ENCODE data around the gene CEND1. TPM values are rescaled to one million over a fixed set of nuclear protein-coding genes. Genes with fewer than 3 reads are reported as not detected.

The CEND1 gene
- total and polyA plus RNA-seq, 2 of the 13 experiments (the other 11 are each of a cell fraction or from before 2014, with no cell fraction given), result not detected

- TF ChIP-seq, protein P1, sequence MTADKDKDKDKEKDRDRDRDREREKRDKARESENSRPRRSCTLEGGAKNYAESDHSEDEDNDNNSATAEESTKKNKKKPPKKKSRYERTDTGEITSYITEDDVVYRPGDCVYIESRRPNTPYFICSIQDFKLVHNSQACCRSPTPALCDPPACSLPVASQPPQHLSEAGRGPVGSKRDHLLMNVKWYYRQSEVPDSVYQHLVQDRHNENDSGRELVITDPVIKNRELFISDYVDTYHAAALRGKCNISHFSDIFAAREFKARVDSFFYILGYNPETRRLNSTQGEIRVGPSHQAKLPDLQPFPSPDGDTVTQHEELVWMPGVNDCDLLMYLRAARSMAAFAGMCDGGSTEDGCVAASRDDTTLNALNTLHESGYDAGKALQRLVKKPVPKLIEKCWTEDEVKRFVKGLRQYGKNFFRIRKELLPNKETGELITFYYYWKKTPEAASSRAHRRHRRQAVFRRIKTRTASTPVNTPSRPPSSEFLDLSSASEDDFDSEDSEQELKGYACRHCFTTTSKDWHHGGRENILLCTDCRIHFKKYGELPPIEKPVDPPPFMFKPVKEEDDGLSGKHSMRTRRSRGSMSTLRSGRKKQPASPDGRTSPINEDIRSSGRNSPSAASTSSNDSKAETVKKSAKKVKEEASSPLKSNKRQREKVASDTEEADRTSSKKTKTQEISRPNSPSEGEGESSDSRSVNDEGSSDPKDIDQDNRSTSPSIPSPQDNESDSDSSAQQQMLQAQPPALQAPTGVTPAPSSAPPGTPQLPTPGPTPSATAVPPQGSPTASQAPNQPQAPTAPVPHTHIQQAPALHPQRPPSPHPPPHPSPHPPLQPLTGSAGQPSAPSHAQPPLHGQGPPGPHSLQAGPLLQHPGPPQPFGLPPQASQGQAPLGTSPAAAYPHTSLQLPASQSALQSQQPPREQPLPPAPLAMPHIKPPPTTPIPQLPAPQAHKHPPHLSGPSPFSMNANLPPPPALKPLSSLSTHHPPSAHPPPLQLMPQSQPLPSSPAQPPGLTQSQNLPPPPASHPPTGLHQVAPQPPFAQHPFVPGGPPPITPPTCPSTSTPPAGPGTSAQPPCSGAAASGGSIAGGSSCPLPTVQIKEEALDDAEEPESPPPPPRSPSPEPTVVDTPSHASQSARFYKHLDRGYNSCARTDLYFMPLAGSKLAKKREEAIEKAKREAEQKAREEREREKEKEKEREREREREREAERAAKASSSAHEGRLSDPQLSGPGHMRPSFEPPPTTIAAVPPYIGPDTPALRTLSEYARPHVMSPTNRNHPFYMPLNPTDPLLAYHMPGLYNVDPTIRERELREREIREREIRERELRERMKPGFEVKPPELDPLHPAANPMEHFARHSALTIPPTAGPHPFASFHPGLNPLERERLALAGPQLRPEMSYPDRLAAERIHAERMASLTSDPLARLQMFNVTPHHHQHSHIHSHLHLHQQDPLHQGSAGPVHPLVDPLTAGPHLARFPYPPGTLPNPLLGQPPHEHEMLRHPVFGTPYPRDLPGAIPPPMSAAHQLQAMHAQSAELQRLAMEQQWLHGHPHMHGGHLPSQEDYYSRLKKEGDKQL (CRISPR knock-in tag; IDR thresholded peaks at IDR 0.05; ENCODE audit: low read depth), result no peak
- TF ChIP-seq NFKBIZ (CRISPR knock-in tag; IDR thresholded peaks at IDR 0.05) (0 out of 2 replicates have a peak, but pooled peaks have one; percentile 60), ZBTB46 (CRISPR knock-in tag; IDR thresholded peaks at IDR 0.05; ENCODE audit: borderline replicate concordance) (peak; percentile 69; the same call in 1 of the 2 replicates), CREBL2 (CRISPR knock-in tag; IDR thresholded peaks at IDR 0.05; ENCODE audit: borderline replicate concordance) (no peak), ZNF782 (CRISPR knock-in tag; IDR thresholded peaks at IDR 0.05; ENCODE audit: borderline replicate concordance) (0 out of 2 replicates have a peak, but pooled peaks have one; percentile 15), FOXO1 (CRISPR knock-in tag; IDR thresholded peaks at IDR 0.05) (peak; percentile 33; the same call in 1 of the 2 replicates), ZNF274 (CRISPR knock-in tag; IDR thresholded peaks at IDR 0.05) (no peak), ZFY (CRISPR knock-in tag; IDR thresholded peaks at IDR 0.05) (peak; percentile 87), KMT2B (CRISPR knock-in tag; IDR thresholded peaks at IDR 0.05) (peak; percentile 54)
- TF ChIP-seq, protein P2, sequence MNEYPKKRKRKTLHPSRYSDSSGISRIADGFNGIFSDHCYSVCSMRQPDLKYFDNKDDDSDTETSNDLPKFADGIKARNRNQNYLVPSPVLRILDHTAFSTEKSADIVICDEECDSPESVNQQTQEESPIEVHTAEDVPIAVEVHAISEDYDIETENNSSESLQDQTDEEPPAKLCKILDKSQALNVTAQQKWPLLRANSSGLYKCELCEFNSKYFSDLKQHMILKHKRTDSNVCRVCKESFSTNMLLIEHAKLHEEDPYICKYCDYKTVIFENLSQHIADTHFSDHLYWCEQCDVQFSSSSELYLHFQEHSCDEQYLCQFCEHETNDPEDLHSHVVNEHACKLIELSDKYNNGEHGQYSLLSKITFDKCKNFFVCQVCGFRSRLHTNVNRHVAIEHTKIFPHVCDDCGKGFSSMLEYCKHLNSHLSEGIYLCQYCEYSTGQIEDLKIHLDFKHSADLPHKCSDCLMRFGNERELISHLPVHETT (CRISPR knock-in tag; conservative IDR thresholded peaks at IDR 0.05), result peak; percentile 54; the same call in 1 of the 2 replicates
- TF ChIP-seq, protein P3, sequence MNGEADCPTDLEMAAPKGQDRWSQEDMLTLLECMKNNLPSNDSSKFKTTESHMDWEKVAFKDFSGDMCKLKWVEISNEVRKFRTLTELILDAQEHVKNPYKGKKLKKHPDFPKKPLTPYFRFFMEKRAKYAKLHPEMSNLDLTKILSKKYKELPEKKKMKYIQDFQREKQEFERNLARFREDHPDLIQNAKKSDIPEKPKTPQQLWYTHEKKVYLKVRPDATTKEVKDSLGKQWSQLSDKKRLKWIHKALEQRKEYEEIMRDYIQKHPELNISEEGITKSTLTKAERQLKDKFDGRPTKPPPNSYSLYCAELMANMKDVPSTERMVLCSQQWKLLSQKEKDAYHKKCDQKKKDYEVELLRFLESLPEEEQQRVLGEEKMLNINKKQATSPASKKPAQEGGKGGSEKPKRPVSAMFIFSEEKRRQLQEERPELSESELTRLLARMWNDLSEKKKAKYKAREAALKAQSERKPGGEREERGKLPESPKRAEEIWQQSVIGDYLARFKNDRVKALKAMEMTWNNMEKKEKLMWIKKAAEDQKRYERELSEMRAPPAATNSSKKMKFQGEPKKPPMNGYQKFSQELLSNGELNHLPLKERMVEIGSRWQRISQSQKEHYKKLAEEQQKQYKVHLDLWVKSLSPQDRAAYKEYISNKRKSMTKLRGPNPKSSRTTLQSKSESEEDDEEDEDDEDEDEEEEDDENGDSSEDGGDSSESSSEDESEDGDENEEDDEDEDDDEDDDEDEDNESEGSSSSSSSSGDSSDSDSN (CRISPR knock-in tag; IDR thresholded peaks at IDR 0.05), result peak; percentile 92
- TF ChIP-seq, protein P4, sequence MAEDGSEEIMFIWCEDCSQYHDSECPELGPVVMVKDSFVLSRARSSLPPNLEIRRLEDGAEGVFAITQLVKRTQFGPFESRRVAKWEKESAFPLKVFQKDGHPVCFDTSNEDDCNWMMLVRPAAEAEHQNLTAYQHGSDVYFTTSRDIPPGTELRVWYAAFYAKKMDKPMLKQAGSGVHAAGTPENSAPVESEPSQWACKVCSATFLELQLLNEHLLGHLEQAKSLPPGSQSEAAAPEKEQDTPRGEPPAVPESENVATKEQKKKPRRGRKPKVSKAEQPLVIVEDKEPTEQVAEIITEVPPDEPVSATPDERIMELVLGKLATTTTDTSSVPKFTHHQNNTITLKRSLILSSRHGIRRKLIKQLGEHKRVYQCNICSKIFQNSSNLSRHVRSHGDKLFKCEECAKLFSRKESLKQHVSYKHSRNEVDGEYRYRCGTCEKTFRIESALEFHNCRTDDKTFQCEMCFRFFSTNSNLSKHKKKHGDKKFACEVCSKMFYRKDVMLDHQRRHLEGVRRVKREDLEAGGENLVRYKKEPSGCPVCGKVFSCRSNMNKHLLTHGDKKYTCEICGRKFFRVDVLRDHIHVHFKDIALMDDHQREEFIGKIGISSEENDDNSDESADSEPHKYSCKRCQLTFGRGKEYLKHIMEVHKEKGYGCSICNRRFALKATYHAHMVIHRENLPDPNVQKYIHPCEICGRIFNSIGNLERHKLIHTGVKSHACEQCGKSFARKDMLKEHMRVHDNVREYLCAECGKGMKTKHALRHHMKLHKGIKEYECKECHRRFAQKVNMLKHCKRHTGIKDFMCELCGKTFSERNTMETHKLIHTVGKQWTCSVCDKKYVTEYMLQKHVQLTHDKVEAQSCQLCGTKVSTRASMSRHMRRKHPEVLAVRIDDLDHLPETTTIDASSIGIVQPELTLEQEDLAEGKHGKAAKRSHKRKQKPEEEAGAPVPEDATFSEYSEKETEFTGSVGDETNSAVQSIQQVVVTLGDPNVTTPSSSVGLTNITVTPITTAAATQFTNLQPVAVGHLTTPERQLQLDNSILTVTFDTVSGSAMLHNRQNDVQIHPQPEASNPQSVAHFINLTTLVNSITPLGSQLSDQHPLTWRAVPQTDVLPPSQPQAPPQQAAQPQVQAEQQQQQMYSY (CRISPR knock-in tag; IDR thresholded peaks at IDR 0.05), result peak; percentile 90
Observed at GRCh38 chr11:827146-827896, 37.4 kb upstream of the CEND1 start (continued).

All from HepG2 (cell line).